Measurements from ENCODE around the gene PRR20G.
A peak's percentile ranks its signal among the peaks of the same experiment; 100 is the strongest.
"Not testable (repeated sequence)": the region's sequence is repeated elsewhere in the genome, so short reads cannot be mapped to it uniquely, and the experiment has no call there.

The PRR20G gene

DNA sequence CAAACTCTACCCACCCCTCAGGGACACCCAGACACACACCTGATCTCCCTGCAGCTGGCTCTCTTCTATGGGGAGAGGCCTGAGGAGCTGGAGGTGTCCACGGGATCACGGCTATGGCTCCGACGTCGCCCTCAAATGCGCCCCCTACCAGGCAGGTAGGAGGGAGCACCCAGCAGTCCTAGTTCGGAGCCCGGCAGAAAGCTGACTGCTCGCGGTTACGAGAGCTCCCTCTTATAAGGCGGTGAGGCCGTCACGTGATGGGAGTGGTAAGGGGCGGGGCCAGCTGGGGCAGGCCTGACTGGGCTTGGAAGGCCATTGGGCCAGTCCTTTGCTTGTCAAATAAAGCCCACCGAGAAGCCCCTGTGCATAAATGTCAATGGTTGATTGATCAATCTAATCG is at the start of gene PRR20G:
Gene PRR20G, minus strand, starts transcription at position 207 of the 400 bp plus-strand sequence. CDS start 681 bp downstream, outside the sequence.
- peak in 1 of 2 experiments; percentile 46 for DNase-seq

- DNase-seq = no peak
Observed at GRCh38 chr3:127337001-127337400, 49.2 kb upstream of the PRR20G start.

DNA sequence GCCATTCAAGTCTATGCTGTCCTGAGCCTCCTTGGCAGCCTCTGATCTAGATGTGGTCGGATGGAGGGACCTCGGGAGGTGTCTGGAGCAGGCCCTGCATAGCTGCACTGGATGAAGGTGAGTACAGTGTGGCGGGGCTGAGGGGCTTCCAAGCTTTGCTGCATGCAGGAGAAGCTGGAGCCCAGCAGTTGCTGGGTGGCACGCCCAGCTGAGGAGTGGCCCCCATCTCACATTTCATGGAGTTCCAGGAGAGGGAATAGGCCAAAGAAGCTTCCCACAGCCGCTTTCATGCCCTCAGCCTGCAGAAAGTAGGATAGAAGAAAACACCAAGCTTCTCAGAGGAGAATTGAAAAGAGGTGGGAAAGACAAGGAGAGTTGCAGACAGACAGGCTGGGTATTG is 48.3 kb upstream of the PRR20G start:
- DNase-seq = no peak

DNA sequence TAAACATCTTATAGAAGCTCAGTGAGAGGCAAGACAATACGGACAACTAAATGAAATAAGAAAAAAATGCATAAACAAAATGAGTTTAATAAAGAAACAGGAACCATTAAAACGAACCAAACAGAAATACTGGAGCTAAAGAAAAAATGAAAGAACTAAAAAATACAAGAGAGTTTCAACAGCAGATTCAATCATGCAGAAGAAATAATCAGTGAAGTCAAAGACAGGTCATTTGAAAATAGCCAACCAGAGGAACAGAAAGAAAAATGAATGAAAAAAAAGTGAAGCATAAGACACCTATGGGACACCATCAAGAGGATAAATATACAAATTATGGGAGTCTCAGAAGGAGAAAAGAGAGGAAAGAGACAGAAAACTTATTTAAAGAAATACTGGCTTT is 42.5 kb upstream of the PRR20G start:
- no peak for DNase-seq

- DNase-seq = no peak
Observed at GRCh38 chr3:127329631-127330285, 41.9 kb upstream of the PRR20G start.

DNA sequence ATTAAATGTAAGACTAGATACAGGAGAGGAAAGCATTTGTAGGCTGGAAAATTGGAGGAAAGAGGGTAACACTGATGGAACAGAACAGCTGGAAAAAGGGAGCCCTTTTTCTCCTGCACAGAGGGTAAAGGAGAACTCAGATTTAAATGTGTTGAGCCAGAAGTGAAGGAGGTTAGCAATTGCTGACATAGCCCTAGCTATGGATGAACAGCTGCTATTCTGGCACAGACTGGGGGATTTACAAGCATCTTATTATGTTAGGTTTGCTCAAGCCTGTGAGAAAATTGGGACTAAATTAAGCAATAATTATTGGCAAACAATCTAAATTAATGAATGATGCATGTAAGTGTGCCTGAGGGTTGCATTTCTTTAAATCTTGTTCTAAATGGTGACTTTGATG is 40.6 kb upstream of the PRR20G start:
- no peak for DNase-seq

DNA sequence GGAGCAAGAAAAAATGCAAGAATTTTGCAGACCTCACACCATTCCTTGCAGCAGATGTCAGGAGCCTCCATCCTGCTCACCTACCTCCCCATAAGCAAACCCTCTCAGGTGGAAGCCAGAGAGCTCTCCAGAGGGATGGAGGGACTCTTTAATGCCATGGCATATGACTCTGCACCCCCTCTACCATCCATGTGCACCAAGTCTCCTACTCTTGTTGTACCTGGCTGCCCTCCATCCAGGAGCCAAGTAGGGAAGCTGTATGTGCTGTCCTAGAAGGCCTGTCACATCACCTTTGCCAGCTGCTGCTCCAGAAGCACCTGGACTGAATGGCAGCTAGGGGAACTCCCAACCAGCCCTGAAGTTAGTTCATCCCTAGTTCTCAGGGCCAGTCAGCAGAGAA is 38.5 kb upstream of the PRR20G start:
- DNase-seq = no peak

DNA sequence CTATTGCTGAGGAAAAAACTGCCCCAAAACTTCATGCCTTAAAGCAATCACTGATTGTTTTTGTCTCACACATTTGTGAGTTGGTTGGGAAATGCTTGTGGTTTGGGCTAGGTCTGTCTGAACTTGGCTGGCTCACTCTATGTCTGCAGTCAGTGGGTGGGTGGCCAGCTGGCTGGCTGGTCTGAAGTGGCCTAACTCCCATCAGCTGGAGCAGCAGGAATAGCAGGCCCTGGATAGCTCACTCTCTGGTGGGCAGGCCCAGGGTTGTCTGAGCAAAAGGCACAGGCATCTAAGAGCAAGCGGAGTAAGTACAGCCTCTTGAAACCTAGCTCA is 37.7 kb upstream of the PRR20G start:
- DNase-seq = no peak

DNA sequence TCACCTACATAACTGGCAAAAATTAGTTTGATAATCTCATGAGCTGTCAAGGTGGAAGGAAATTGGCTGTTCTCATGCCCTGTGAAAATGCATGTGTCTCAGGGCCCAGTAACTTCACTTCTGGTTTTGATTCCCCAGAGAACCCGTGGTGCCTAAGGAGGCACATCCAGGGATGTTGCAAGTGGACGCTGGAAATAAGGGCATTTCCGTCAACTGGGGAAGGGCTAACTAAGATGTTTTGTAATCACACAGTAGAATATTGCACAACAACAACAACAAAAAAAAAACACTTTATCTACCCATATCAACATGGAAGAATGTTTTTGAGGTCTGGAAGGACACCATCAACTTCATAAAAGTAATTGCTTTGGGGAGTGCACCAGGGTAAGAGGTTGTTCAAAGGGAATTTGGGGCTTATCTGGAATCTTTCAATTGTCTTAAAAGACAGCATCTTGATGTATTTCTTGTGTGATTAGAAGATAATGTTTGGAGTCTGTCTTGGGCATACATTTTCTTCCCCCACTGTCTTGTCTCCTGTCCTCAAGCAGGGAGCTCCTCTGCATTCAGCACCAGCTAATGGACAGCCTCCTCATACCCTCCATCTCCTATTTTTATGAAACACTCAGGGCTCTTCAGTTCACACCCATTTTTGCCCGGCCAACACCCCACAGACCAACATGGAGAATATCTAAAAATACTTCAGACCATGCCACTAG is 37.2 kb upstream of the PRR20G start:
- DNase-seq = no peak

DNA sequence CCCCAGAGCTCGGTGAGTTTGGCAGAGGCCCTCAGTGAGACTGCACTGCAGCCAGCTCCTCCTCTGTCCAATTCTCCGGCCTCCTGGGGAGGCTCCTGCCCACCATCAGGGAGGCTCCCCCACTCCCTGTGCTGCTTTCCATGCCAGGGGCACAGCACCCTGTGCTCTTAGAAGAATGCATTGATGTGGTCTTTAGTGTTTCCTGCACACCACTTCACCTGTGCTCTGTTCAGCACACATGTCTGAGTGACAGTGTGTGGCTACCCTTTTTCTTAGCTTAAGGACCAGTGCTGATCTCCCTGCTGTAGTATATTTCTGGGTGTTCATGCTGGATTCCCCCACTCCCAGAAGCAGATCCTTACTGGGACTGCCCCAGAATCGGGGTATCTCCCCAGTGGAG is 36.2 kb upstream of the PRR20G start:
- DNase-seq = no peak

DNA sequence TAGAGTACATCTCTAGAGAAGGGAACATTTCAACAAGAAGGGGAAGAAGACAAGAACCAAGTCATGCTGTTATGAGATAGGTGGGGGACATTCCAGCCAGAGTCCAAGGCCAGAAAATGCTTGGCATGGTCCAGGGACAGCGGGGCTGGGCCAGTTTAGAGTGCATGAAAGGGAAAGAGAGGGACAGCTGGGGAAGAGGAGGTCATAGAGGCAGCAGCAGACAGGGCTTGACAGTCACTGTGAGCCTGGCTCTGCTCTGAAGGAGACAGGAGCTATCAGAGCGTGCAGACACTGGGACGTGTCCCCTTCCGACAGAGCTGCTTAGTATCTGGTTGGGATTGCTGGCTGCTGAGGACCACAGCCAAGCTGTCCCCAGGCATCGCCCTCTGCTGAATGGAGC is 35.7 kb upstream of the PRR20G start:
- DNase-seq = no peak

GRCh38 chr3:127321371-127321770 is 33.5 kb upstream of the PRR20G start:
- no peak for DNase-seq

DNA sequence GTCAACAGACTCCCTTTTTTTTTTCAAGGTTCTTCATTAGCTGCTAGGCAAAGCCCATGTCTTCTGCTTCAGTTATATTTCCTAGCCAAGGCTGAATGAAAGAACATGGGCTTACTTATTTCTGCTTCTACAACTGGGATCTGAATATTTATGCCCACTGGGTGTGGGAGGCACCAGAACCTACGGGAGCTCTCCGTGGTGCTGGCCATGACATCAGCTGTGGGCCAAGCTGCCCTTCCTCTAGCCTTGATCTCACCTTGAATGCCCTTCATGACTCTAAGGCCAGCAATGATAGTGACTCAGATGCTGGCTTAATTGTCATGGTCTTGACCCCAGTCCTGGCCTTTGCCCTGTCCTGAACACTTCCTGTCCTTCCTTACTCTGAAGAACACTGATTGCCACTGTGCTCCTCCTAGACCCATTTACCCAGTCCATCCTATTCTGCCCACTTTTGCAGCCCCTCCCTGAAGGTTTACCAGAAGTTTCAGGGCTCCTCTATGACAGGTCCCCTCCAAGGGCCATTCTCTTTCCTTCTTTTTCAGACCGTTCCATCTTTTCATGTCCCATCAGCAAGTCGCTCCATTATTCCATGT is 32.8 kb upstream of the PRR20G start:
- DNase-seq = peak in 1 of 2 experiments; percentile 36

GRCh38 chr3:127316685-127317084 is 28.8 kb upstream of the PRR20G start:
- no peak for DNase-seq

GRCh38 chr3:127312818-127313217 is 25.0 kb upstream of the PRR20G start:
- DNase-seq = no peak

GRCh38 chr3:127308821-127309220 is 21.0 kb upstream of the PRR20G start:
- not testable (repeated sequence) for DNase-seq

- DNase-seq = no peak
Observed at GRCh38 chr3:127307916-127308315, 20.1 kb upstream of the PRR20G start.

DNA sequence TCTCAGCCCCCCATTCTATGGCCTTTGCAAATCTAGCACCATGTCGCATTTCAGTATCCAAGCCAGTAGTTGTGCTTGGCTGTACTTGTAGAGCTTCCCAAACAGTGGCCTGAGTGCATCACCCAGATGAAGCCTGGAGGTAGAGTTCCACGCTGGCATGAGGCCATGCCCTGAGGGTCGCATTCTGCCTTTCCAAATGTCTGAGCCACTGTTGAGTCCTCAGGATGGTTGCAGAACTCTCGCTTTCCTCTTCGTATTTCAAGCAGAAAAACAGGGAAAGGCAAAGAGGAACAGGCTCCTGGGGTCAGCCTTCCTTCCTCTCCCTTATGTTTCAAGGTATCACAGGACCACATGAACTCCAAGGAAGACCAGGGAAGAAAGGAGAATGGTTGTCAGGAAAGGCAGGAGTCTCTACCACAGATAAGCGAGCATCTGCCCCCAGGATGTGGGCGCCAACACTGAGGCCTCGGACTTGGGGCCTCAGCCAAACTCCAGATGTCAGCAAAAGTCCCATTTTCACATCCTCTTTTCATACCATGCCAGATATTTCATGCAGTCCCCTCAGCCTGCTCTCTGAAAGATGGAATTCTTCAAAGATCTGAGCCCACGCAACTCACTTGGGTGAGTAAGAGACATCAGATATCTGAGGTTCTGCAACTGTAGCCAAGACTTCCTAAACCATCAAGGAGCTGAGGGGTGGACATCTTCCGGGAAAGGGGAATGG is 19.4 kb upstream of the PRR20G start:
- no peak for DNase-seq

DNA sequence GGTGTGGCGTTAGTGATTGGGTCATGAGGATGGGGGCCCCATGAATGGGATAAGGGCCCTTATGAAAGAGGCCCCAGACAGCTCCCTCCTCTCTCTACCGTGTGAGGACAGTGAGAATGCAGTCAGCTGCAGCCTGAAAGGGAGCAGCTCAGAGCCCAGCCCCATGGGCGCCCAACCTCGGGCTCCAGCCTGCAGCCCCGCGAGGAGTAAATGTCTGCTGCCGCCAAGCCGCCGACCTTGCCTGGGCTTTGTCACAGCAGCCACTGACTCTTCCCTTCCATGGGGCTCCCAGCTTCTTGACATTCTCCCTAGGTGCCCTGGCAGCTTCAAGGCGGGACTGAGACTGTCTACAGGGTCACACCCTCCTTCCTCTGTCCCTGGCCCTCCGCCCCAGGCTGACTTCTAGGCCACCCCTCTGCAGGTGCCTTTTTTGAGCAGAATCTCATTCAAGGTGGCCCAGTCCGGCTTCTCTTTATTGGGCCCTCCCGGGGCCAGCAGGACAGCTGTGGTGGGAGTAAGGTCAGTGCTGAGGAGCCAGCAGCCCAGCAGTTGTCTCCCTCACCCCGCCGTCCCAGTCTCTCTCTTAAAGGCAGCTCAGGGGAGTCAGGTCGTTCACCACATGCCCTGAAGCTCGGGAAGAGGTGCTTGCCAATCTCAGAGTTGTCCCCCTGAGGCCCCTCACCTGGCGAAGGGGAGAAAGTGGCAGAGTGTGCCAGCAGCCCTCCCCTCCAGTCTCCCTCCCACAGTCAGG is 18.7 kb upstream of the PRR20G start:
- no peak for DNase-seq

DNA sequence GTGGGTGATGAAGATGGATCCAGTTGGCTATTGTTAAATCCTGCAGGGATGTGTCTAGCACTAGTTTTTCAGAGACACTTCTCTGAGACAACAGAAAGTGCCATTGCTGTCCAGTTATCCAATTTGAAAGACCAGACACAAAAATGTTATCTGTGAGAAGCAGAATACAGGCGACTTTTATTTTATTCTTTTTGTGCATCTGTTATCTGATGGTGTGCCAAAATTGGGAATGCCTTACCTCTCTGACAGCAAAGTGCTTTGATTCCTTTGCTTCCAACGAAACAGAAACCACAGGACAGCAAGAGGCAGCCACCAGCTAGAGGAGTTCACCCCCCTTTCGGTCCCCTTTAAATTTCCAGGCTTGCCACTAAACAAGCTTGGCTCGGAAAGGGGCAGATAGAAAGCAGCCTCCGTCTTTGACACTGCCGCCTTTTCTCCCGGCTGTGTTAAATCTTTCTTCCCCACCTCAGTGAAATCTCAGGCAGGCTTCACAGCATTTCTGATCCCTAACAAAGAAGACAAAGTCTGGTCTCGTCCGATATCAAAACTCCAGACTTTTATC is 17.7 kb upstream of the PRR20G start:
- no peak for DNase-seq

DNA sequence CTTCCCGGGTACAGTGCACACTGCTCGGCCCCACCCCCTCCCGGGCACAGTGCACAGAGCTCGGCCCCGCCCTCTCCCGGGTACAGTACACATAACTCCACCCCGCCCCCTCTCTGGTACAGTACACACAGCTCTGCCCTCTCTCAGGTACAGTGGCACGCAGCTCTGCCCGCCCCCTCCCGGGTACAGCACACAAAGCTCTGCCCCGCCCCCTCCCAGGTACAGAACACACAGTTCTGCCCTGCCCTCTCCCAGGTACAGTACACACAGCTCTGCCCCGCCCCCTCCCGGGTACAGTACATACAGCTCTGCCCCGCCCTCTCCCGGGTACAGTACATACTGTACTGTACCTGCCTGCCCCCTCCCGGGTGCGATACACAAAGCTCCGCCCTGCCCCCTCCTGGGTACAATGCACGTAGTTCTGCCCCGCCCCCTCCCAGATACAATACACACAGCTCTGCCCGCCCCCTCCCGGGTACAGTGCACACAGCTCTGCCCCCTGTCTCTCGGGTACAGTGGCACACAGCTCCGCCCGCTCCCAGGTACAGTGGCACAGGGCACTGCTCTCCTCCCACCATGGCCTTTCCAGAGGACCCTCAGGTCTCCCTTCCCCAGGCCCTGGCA is 16.4 kb upstream of the PRR20G start:
- DNase-seq = peak; percentile 95 to 100

- DNase-seq = no peak
Observed at GRCh38 chr3:127299276-127299675, 11.4 kb upstream of the PRR20G start.
